GM10266 (cell line): ENCODE results near the gene GAREM2.

Experiments used
- DNase-seq: peaks from one replicate; pipeline ENCODE4 v3.0.0; 2012; ENCODE audit errors: extremely low spot score
- TF ChIP-seq, protein P1 (sequence below): IDR thresholded peaks from 2 replicates; pipeline ENCODE4 v1.5.1; 2012; ENCODE audit warnings: mild to moderate bottlenecking, low read depth; ENCODE audit not compliant: control insufficient read depth, insufficient read depth; ENCODE audit errors: missing control alignments

The GAREM2 gene

DNA sequence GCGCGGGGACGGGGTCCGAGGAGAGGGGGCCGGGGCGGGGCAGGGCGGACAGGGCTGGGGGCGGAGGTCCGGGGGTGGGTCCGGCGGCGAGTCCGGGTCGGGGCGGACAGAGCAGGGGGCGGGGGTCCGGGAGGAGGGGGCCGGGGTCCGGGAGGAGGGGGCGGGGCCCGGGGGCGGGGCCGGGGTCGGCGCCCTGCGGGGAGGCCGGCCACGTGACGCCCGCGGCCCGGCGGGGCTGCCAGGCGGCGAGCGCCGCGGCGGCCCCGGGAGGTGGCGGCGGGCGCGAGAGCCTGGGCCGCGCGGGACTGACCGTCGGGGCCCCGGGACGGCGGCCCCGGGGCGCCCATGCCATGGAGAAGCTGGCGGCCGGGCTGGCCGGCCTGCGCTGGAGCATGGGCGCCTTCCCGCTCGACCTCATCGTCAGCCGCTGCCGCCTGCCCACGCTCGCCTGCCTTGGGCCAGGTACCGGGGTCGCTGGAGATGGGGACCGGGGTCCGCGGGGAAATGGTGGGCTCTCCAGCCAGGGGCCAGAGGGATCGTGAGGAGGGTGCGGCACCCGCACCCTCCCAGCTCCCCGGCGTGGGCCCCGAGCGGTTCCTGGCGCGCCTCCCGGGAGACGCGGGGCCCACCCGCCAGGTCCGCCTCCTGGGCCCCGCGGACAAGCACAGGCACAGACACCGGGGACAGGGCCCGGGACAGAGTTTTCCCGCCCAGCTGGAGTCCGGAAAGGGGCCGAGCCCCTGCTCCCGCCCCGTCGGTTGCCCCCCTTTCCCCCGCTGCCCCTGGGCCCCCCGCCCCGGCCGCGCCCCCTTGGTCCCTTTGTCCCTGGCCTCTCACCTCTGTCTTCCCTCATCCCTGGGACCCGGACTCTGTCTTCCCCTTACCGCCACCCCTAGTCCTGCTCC is at the start of gene GAREM2:
Gene GAREM2 (plus strand): TSS at position 218 of the 905 bp plus-strand sequence. CDS start 133 bp downstream, at position 351.
- TF ChIP-seq, protein P1, sequence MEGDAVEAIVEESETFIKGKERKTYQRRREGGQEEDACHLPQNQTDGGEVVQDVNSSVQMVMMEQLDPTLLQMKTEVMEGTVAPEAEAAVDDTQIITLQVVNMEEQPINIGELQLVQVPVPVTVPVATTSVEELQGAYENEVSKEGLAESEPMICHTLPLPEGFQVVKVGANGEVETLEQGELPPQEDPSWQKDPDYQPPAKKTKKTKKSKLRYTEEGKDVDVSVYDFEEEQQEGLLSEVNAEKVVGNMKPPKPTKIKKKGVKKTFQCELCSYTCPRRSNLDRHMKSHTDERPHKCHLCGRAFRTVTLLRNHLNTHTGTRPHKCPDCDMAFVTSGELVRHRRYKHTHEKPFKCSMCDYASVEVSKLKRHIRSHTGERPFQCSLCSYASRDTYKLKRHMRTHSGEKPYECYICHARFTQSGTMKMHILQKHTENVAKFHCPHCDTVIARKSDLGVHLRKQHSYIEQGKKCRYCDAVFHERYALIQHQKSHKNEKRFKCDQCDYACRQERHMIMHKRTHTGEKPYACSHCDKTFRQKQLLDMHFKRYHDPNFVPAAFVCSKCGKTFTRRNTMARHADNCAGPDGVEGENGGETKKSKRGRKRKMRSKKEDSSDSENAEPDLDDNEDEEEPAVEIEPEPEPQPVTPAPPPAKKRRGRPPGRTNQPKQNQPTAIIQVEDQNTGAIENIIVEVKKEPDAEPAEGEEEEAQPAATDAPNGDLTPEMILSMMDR = no peak
- DNase-seq = peak; percentile 67

DNA sequence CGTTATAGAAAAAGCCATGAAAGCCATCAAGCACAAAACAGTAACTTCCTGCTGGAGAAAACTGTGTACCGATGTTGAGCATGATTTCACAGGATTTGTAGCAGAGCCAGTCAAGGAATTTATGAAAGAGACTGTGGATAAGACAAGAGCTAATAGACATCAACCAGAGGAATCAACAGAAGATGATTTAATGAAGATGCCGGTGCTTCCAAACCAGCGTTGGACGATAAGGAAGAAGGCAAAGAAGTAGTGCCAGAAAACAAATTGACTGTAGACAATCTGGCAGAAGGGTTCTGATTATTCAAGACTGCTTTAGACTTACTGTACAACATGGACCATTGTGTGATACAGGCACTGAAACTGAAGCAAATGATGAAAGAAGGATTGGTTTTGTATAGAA is 49.5 kb upstream of the GAREM2 start:
- TF ChIP-seq, protein P1 = no peak
- no peak for DNase-seq

GRCh38 chr2:26126074-26126473 is 46.8 kb upstream of the GAREM2 start:
- TF ChIP-seq, protein P1 = no peak
- DNase-seq = no peak

DNA sequence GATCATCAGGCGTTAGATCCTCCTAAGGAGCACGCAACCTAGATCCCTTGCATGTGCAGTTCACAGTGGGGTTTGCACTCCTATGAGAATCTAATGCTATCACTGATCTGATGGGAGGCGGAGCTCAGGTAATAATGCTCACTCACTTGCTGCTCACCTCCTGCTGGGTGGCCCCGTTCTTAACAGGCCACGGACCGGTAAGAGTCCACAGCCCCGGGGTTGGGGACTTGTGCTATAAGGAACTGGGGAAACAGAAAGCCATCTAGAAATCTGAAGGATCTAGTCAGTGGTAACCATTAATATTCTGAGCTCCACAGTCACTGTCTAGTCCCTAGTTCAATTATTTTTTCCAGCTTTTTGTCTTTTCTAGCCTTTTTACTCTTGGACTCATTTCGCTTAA is 44.7 kb upstream of the GAREM2 start:
- TF ChIP-seq, protein P1 = no peak
- DNase-seq = no peak

GRCh38 chr2:26130763-26131162 is 42.1 kb upstream of the GAREM2 start:
- DNase-seq = no peak
- TF ChIP-seq, protein P1 = no peak

GRCh38 chr2:26136451-26136850 is 36.4 kb upstream of the GAREM2 start:
- DNase-seq = no peak
- TF ChIP-seq, protein P1 = no peak
